Fibroblast of skin of abdomen (primary cell): Measurements from ENCODE around the gene CBARP.

ENCODE experiments used
- DNase-seq: peaks from one replicate; pipeline ENCODE4 v3.0.0-alpha.2; 2013

Gene CBARP

GRCh38 chr19:1227304-1228054 lies 10.3 kb downstream of the CBARP start:
- DNase-seq, result no peak

DNA sequence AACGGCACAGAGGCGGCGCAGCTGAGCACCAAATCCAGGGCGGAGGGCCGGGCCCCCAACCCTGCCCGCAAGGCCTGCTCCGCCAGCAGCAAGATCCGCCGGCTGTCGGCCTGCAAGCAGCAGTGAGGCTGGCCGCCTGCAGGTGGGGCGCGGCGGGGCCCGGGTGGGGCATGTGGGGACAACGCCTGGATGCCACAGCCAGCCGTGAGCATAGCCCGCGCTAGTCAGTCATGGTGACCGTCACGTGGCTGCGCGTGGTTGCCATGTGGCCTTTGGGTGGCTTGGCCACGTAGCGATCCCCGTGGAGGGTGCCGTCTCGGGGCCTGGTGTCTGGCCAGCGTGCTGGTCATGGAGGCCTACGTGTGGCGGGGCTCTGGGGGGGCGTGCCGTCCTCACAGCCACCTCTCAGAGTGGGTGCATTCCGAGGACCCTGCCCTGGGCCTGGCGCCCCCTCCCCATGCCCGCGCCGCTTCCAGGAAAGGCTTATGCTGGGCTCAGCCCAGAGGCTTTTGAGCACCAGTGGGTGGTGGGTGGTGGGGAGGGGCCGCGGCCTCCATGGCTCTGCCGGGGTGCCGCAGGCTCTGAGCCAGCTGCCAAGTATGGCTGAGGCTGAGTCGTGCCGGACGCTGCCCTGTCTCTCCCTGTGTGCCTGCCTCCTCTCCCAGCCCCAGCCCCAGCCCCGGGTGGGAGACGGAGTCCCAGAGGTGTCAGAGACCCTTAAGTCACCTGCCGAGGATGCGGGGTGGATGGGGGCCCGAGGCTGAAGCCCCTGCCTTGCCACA lies 11.1 kb downstream of the CBARP start:
- no peak for DNase-seq

DNA sequence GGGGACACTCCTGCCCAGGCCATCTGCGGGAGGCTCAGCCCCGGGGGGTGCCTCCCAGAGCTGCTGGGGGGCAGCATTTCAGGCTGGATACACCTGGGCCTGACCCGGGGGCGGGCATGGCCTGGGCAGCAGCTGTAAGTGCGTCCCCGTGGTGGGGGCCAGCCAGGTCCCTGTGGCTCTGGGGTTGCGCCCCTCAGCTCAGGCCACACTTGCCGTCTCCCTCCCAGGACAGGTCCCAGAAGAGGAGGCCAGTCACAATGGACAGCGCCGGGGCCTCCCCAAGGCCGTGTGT lies 11.6 kb downstream of the CBARP start:
- no peak for DNase-seq

- DNase-seq, result no peak
These were observed 12.2 kb downstream of the CBARP start for GRCh38 chr19:1225440-1226226.

GRCh38 chr19:1224847-1225246 lies 13.0 kb downstream of the CBARP start:
- DNase-seq, result no peak

- DNase-seq, result no peak
These were observed 13.6 kb downstream of the CBARP start for GRCh38 chr19:1224047-1224825.

DNA sequence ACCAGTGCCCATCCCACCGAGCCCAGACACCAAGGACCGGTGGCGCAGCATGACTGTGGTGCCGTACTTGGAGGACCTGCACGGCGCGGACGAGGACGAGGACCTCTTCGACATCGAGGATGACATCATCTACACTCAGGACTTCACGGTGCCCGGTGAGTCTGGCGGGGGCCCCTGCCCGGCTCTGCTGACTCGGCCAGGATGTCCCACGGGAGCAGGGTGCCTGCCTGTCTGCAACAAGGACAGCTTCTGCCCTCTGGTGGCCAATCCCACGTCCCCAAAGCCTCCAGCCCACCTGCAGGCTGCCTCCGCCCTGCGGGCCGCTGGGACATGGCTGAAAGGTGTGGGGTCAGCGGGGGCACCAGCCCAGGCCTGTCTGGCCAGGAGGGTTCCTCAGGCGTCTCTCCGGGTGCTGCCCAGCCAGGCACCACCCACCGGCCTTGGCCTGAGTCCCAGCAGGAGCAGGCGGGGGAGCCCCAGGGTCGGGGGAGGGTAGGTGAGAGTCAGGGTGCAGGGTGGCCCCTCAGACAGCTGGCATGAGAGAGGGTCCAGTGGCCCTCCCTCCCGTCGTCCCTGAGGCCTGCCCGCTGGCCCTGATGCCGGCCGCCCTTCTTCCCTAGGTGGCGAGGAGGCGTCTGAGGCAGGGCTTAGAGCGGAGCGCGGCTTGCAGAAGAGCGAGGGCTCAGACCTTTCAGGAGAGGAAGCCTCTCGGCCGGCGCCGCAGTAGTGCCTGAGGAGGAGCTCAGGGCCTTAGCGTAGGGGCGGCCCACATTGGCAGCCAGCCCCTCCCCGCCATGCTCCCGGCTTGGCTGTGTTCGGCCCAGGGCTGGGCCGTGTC lies 14.6 kb downstream of the CBARP start:
- peak; percentile 27 for DNase-seq

- no peak for DNase-seq
These were observed 15.4 kb downstream of the CBARP start for GRCh38 chr19:1222394-1222793.

DNA sequence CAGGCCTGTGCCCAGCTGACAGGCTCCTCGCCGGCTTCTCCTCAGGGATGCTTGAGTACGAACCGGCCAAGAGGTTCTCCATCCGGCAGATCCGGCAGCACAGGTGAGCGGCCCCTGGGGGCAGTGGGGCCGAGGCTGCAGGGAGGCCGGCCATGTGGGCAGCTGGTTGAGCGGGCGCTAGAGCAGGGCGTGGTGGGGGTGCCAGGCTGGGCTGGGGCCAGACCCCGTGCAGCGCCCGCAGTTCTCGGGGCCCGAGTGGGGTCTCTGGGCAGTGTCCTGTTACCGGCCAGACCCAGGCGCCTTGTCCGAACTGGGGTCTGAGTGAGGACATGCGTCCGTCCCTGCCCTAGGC lies 15.9 kb downstream of the CBARP start:
- DNase-seq, result no peak

GRCh38 chr19:1220976-1221903 lies 16.6 kb downstream of the CBARP start:
- peak; percentile 25 for DNase-seq

GRCh38 chr19:1220477-1220930 lies 17.3 kb downstream of the CBARP start:
- DNase-seq, result no peak

DNA sequence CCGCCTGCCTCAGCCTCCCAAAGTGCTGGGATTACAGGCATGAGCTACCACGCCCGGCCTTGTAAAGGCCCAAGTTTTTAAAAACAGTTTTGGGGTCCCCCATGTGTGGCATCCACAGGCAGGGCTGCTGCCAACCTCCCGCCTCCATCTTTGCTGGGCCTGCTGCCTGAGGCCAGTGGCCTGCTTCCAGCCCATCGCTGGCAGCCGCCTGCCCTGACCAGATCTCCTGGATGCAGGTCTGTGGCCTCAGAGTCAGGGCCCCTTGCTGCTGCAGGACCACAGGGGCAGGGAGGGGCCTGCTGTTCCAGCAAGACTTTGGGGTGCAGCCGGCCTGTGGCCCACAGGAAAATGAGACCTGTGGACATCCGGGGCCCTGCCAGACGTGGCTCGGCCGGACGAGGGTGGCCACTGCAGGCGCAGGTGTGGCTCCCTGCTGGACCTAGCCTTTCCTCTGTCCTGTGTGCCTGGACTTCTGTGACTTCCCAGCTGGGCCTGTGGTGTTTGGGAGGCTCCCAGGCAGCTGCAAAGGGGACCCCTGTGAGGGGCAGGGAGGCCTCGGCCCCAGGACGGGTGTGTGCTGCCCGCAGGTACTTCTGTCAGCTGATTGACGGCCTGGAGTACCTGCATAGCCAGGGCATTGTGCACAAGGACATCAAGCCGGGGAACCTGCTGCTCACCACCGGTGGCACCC lies 17.9 kb downstream of the CBARP start:
- DNase-seq, result no peak

- DNase-seq, result no peak
These were observed 18.8 kb downstream of the CBARP start for GRCh38 chr19:1218751-1219567.

DNA sequence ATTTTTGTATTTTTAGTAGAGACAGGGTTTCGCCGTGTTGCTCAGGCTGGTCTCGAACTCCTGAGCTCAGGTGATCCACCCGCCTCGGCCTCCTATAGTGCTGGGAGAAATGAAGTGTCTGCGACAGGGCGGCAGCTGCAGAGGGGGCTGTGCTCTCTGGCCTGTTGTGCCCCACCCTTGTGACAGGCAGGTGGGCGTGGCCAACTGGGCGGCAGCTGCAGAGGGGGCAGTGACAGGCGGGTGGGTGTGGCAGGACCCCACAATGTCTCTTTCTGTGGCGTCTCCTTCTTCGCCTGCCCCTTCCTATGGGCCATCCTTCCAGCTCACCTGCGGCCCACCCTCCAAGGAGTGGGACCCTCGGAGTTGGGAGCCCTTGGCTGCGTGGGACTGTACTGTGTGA lies 20.4 kb downstream of the CBARP start:
- DNase-seq, result no peak

DNA sequence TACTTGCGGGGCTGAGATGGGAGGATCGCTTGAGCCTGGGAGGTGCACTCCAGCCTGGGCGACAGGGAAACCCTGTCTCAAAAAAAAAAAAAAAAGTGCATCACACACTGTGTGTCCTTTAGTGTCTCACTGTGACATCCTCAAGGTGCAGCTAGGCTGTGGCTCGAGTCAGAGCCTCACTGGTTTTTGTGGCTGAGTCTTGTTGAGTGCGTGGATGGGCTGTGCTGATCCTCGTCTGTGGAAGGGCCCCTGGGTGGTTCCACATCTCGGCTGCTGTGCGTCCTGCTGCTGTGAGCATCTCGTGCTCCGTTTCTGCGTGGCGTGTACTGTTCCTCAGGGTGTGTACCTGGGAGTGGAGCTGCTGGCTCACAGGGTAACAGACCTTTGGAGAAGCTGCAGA lies 21.0 kb downstream of the CBARP start:
- DNase-seq, result no peak

GRCh38 chr19:1214862-1215731 lies 22.7 kb downstream of the CBARP start:
- no peak for DNase-seq

DNA sequence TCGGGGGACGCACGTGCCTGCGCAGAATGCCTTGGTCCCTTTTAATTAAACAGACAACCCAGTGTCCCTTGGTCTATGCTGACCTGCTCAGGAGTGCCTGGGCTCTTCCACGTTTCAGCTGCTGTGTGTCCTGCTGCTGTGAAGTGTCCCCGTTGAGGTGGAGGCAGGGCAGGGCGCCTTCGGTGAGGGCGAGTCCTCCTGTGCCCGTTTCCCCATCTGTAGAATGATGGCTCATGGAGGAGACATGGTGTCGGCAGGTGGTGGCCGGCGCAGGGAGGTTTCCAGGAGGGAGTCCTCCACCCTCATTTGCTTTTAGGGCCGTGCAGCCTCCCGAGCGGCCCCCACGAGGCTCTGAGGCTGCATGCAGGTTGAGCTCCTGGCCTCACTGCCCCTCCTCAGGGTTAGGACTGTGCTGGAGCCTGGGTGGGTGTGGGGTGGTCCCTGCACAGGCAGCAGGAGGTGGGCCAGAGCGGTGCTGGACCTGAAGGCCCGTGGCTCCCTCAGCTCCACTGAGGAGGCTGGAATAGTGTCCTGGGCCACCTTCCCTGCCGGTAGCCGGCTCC lies 23.4 kb downstream of the CBARP start:
- DNase-seq, result no peak
